ENCODE measurements around the gene GRIK3.

Gene GRIK3

GRCh38 chr1:37042506-37042905 is 8.2 kb upstream of the GRIK3 start:
- no peak for DNase-seq

DNA sequence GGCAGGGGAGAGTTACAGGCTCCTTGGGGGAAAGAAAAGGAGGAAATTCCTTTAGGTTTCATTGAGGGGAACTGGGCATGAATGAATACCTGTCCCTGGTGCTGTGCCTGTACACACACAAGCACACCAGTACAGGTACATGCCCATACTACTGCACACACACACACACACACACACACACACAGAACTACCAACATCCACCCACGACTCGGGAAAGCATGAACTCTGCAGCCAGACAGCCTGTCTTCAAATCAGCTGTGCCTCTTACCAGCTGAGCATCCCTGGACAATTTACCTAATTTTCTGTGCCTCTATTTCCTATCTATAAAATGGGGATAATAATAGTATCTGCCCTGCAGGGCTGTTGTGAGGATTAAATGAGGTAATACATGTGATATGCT is 7.2 kb upstream of the GRIK3 start:
- no peak for DNase-seq

DNA sequence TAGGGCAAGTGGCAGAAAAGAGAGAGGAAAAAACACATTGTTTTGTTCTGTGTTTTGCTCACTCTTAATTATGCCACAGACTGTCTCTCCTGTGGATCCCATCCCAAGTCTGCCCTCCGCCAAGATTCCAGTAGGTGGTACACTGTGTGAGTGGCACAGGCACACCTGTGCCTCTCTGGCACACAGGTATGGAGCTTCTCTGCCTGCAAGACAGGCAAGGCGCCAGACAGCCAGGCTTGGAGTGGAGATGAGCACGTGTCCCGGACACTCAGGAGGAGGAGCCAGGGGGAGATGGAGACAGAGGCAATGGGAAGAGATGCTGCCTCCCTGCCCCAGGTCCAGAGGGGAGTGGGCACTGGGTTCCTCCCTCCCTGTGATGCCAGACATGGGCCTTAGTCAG is 6.5 kb upstream of the GRIK3 start:
- DNase-seq = no peak

DNA sequence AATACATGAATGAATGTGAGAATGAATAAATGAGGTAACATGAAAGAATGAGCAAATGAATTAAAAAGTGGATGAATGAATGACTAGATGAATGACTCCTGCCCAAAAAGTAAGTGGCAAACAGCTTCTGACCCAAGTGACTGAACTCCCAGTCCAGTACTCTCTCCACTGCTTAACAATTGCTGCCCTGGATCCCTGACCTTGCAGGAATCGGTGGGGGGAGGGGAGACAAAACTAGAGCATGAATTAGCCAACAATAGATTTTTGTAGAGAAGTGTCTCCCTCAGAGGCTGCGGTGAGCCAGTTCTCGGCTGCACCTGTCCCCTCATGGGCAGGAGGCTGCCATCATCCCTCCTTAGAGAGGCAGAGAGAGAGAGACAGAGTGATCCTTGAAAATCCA is 5.9 kb upstream of the GRIK3 start:
- DNase-seq = no peak

GRCh38 chr1:37038227-37039093 is 4.1 kb upstream of the GRIK3 start:
- peak in 1 of 2 donors; percentile 4 for DNase-seq

DNA sequence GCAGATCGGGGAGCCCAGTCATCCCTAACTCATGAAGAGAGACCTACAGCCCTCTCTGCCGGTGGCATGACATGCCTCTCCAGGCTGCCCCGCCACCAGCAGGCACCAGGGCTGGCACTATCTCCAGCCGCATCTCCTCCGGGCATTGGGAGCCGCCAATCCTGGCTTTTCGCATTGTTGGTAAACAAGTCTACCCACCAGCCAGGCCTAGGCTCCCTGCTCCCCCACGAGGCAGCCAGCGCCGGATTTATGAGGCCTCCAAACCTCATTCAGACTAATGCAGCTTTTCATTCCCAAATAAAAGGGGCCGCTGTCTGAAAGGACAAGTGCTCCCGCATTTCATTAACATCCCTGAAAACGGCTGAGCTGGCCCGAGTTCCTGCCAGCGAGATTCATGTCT is 3.4 kb upstream of the GRIK3 start:
- no peak for DNase-seq

DNA sequence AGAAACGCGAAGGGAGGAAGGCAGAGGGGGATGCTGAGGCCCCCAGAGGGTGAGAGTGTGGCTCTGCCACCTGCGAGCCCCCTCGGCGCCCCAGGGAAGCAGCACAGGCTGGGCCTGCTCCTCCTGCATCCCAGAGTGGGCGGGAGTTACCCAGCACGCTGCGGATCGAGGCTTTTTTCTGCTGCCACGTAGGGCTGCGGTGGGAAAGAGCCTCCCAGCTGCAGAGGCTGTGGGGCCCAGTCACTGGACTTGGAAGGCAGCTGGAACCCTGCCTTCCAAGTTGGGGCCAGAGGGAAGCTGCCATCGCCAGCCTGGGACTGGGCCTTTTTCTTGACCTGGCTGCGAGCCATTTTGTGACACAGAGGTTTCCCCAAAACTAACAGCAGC is 2.3 kb upstream of the GRIK3 start:
- no peak for DNase-seq

- no peak for DNase-seq
These were observed 1.7 kb upstream of the GRIK3 start for GRCh38 chr1:37035796-37036666.

DNA sequence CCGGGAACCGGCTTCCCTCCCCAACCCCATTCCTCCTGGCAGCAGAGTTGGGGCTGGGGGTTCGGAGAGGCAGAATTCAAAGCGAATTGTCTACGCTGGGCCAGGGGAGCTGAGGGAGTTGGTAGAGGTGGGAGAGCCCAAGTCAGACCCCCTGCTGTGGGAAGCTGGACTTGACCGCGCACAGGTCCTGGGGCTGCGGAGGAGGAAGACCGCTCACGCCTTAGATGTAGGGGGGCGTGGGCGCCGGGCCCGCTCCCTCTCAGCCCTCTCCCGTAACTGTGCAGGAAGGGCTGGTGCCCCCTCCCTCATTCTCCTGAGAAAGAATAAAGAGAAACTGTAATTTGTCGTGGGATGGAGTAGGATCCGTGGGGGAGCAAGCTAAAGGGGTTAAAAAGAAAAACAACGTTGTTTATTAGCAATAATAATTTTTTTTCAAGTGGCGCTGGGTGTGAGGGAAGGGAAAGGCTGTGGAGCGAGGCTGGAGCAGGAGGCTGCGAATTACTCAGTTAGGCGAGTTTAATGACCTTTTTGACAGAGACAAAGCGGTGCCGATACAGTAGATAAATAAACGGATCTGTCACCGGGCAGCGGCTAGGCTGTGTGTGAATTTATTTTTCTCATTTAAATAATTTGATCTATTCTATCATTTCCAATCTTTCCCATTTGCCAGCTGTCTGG is 838 bp upstream of the GRIK3 start:
- no peak for DNase-seq

DNA sequence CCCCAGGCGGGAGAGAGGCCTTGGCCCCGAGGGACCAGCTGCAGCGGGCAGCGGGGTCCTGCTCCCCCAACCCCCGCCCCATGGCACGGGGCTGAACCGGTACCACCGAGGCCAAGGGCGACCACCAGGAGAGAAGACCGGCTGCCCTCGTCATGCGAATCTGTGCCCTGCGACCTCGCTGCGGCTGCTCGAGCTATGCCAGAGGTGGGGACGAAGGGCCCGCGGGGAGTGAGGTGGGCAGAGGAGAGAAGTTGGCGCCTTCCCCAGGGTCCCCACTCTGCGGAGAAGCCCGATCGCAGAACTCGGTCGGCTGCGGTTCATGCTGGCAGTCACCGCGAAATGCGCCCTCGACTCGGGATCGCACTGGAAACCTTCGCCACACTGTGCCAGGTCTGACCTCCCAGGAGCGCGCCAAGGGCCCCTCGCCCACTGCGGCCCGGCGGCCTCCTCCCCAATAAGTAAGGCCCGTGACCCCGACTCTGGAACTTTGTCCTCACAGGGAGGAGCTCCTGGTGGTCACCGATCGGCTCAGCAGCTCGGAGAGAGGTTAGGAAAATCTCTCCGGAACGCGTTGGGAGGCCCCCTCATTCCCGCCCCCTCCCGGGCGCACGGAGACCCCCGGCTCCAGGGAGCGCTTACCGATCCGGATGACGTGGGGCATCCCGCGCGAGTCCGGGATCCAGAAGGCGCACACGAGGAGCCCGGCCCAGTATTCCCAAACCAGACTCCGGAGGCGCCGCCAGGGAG is 787 bp downstream of the GRIK3 start:
- no peak for DNase-seq

- DNase-seq = no peak
These were observed 1.5 kb downstream of the GRIK3 start for GRCh38 chr1:37032660-37033354.

DNA sequence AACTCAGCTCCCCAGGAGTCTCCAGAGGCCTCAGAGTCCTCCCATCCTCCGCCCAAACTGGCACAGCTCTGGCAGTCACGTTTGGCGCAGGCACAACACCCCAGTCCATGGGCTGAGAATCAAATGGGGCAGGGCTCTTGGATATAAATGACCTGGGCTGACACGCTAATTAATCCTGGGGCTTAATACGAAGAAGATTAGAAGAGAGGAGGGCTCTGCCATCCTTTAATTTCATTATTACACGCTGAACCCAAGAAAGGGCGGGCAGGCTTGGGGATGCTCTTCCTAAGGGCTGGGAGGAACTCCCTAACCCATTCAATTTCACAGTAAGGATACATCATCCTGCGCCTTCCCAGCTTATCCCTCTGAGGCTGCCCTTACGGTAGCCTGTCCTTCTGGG is 2.4 kb downstream of the GRIK3 start:
- DNase-seq = no peak

GRCh38 chr1:37031429-37031828 is 2.9 kb downstream of the GRIK3 start:
- DNase-seq = no peak

- no peak for DNase-seq
These were observed 5.2 kb downstream of the GRIK3 start for GRCh38 chr1:37028981-37029617.

DNA sequence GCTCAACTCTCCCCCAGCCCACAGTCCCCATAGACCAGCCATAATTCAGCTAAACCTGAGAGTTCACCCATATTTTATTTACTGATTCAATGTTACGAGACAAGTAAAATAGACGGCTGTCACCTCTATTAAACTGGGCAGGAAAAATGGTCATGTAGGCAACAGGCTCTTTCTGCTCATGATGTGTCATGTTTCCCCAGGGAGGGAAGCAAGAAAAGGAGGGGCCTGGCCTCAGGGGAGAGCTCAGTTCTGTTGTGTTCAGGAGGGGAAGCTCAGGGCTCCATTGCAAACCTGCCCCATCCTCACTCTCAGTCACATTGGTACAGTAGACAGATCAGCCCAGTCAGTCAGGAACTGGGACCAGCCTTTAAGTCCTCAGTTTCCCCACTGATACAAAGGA is 12.8 kb downstream of the GRIK3 start:
- no peak for DNase-seq

- no peak for DNase-seq
These were observed 13.6 kb downstream of the GRIK3 start for GRCh38 chr1:37020653-37021277.

DNA sequence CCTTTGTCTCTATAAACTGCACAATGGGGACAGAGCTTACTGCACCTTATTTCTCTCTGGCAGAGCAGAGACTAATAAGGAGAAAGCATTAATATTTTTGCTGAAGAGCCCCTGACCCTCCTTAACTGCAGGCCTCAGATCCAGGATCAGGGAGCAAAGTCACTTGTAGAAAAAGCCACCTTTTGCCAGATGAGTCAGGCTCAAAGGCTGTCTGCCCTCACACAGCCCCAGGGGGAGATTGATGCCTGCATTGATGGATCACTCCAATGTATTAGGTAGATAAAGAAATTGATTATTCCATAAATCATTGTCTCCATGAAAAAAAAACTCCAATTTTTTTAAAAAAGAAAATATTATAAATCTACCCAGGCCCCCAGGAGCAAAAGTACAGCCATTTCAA is 15.8 kb downstream of the GRIK3 start:
- no peak for DNase-seq

GRCh38 chr1:37017720-37018119 is 16.6 kb downstream of the GRIK3 start:
- no peak for DNase-seq

- DNase-seq = no peak
These were observed 18.2 kb downstream of the GRIK3 start for GRCh38 chr1:37016121-37016520.

GRCh38 chr1:37015713-37016112 is 18.6 kb downstream of the GRIK3 start:
- no peak for DNase-seq

- DNase-seq = no peak
These were observed 22.1 kb downstream of the GRIK3 start for GRCh38 chr1:37012226-37012625.

Measured in inflammatory macrophage (primary cell).